DND-41 (cell line): ENCODE results near the gene H6PD.

Experiments
- ATAC-seq: fragments of 200-7000 bp; cut with Tn5 transposase; 3 replicates; pipeline ENCODE4 v1.9.1; 2021; ENCODE audit warnings: low read depth; ENCODE audit not compliant: insufficient read depth
- DNase-seq: peaks from one replicate; pipeline ENCODE4 v3.0.0-alpha.2; 2020
- H2AFZ ChIP-seq: 2 replicates; pipeline ENCODE4 v1.6.0; 2012; ENCODE audit warnings: low read depth, low read length
- H3K27ac ChIP-seq: 2 replicates; pipeline ENCODE4 v1.5.1; 2012; ENCODE audit warnings: low read length, inconsistent platforms
- H3K27me3 ChIP-seq: fragments of 200-600 bp; sonication (generic); 2 replicates; pipeline ENCODE4 v1.6.0; 2012; ENCODE audit warnings: low read length, mild to moderate bottlenecking, inconsistent platforms; ENCODE audit not compliant: insufficient read depth, poor library complexity
- H3K36me3 ChIP-seq: 2 replicates; pipeline ENCODE4 v1.5.1; 2012; ENCODE audit warnings: low read length, inconsistent platforms; ENCODE audit not compliant: insufficient read depth
- H3K4me1 ChIP-seq: 2 replicates; pipeline ENCODE4 v1.5.1; 2012; ENCODE audit warnings: mild to moderate bottlenecking, low read length; ENCODE audit not compliant: insufficient read depth
- H3K4me2 ChIP-seq: 2 replicates; pipeline ENCODE4 v1.6.0; 2012; ENCODE audit warnings: mild to moderate bottlenecking, moderate library complexity, low read length, inconsistent platforms; ENCODE audit not compliant: insufficient read depth
- H3K4me3 ChIP-seq, 2 experiments: fragments of 200-600 bp in 1 of 2; shearing (Covaris generic) in 1 of 2; 2 replicates each; pipeline ENCODE4 v1.5.1; 2012 to 2016; ENCODE audit warnings: inconsistent platforms in 2 of 2, low read length in 2 of 2, mild to moderate bottlenecking in 2 of 2, low read depth in 1 of 2, moderate library complexity in 1 of 2
- H3K79me2 ChIP-seq: 2 replicates; pipeline ENCODE4 v1.6.0; 2012; ENCODE audit warnings: low read length, inconsistent platforms; ENCODE audit not compliant: insufficient read depth
- H3K9ac ChIP-seq: 2 replicates; pipeline ENCODE4 v1.6.0; 2012; ENCODE audit warnings: low read depth, mild to moderate bottlenecking, inconsistent platforms, low read length, moderate library complexity
- H3K9me3 ChIP-seq: 2 replicates; pipeline ENCODE4 v1.5.1; 2012; ENCODE audit warnings: low read length, moderate library complexity, mild to moderate bottlenecking, inconsistent platforms; ENCODE audit not compliant: insufficient read depth, severe bottlenecking
- H4K20me1 ChIP-seq: 2 replicates; pipeline ENCODE4 v1.6.0; 2012; ENCODE audit warnings: low read length; ENCODE audit not compliant: insufficient read depth
- EZH2 ChIP-seq: IDR thresholded peaks from 3 replicates; pipeline ENCODE4 v1.6.1; 2012; ENCODE audit warnings: borderline replicate concordance, low read depth, mild to moderate bottlenecking, moderate library complexity, low read length, inconsistent platforms; ENCODE audit not compliant: severe bottlenecking
- TF ChIP-seq, protein P1 (sequence below): IDR thresholded peaks from 2 replicates; pipeline ENCODE4 v1.5.1; 2012; ENCODE audit warnings: borderline replicate concordance, low read length, moderate library complexity, mild to moderate bottlenecking; ENCODE audit not compliant: poor library complexity, severe bottlenecking; ENCODE audit errors: extremely low read depth

The H6PD gene

DNA sequence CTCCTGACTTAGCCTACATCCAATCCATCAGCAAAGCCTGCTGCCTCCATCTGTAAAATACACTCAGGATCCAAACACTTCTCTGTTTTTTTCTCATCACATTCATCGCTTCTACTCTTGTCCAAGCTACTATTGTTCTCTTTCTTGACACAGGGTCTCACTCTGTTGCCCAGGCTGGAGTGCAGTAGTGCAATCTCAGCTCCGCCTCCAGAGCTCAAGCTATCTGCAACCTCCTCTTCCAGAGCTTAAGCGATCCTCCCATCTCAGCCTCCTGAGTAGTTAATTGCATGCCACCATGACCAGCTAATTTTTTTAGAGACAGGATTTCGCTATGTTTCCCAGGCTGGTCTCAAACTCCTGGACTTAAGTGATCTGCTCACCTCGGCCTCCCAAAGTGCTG lies 44.3 kb upstream of the H6PD start:
- H4K20me1 ChIP-seq: no peaks in the 10 kb centered on the region
- no peak overlapping the region for H3K27ac ChIP-seq
- peaks cover 9% of the 10 kb centered on the region for H3K27me3 ChIP-seq
- no peak overlapping the region for H3K9ac ChIP-seq
- no peaks in the 10 kb centered on the region for H3K79me2 ChIP-seq
- no peak overlapping the region for H3K4me3 ChIP-seq
- H2AFZ ChIP-seq: no peak overlapping the region
- ATAC-seq: no peak
- H3K9me3 ChIP-seq: no peaks in the 10 kb centered on the region
- DNase-seq: no peak
- no peak for TF ChIP-seq EZH2
- no peak overlapping the region for H3K4me2 ChIP-seq
- no peaks in the 10 kb centered on the region for H3K4me1 ChIP-seq
- no peaks in the 10 kb centered on the region for H3K36me3 ChIP-seq

DNA sequence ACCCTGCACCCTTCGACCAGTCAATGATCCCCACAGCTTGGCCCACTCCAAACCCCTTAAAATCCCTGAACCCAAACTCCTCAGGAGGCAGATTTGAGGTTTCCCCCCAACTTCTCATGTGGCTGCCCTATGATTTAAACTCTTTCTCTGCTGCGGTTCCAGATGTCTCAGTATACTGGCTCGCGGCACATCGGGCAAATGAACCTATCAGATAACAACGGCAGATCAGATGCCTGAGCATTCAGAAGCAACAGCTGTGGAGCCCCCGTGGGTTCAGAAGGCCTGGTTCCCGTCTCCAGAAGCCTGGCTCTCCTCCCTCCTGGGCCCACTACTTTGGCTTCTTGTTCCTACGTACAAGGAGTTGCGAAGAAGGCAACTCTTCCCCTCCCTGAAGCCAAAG lies 43.3 kb upstream of the H6PD start:
- Histone ChIP-seq H3K36me3 (no peaks in the 10 kb centered on the region), H3K27me3 (peaks cover 9% of the 10 kb centered on the region), H3K27ac (no peak overlapping the region), H4K20me1 (no peaks in the 10 kb centered on the region), H3K4me2 (no peak overlapping the region), H3K4me3 (no peak overlapping the region), H3K9me3 (no peaks in the 10 kb centered on the region), H3K4me1 (no peaks in the 10 kb centered on the region), H2AFZ (no peak overlapping the region), H3K79me2 (no peaks in the 10 kb centered on the region), H3K9ac (no peak overlapping the region)
- peak; percentile 85 for ATAC-seq
- peak; percentile 59 for DNase-seq
- TF ChIP-seq, protein P1, sequence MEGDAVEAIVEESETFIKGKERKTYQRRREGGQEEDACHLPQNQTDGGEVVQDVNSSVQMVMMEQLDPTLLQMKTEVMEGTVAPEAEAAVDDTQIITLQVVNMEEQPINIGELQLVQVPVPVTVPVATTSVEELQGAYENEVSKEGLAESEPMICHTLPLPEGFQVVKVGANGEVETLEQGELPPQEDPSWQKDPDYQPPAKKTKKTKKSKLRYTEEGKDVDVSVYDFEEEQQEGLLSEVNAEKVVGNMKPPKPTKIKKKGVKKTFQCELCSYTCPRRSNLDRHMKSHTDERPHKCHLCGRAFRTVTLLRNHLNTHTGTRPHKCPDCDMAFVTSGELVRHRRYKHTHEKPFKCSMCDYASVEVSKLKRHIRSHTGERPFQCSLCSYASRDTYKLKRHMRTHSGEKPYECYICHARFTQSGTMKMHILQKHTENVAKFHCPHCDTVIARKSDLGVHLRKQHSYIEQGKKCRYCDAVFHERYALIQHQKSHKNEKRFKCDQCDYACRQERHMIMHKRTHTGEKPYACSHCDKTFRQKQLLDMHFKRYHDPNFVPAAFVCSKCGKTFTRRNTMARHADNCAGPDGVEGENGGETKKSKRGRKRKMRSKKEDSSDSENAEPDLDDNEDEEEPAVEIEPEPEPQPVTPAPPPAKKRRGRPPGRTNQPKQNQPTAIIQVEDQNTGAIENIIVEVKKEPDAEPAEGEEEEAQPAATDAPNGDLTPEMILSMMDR: no peak
- no peak for TF ChIP-seq EZH2

DNA sequence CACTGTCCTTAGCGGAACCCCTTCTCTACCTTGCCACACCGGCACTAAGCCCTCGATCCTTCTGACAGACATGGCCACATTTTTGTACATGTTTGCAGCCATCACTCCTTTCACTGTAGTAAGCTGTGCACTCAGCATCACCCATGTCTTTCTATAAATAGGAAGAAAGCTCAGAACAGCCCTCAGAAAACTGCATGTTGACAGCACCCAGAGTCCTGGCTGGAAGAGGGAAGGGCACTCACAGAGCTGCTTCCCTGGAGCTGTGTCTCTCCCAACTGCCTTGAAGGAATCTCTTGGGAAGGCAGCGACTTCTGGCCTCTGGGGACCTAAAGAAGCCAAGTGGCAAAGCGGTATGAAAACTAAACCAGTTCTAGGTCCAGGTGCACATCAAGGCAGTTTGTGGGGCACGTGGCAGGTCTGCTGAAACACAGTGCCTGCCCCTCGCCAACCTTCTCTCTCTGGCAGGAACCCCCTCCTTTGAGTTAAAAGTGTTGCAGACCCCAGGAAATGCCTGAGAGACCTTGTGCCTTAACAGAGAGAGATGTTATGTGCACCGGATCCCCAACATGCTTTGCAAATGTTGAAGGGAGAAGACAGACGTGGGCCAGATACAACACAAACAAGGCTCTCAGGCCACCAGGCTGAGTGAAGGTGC lies 41.9 kb upstream of the H6PD start:
- Histone ChIP-seq H3K27me3 (peaks cover 9% of the 10 kb centered on the region), H3K36me3 (no peaks in the 10 kb centered on the region), H4K20me1 (no peaks in the 10 kb centered on the region), H3K79me2 (no peaks in the 10 kb centered on the region), H3K4me2 (no peak overlapping the region), H3K4me3 (no peak overlapping the region), H3K27ac (no peak overlapping the region), H3K9ac (no peak overlapping the region), H3K9me3 (no peaks in the 10 kb centered on the region), H2AFZ (no peak overlapping the region), H3K4me1 (no peaks in the 10 kb centered on the region)
- DNase-seq: peak; percentile 26
- peak; percentile 32; the same call in 1 of the 3 replicates for ATAC-seq
- TF ChIP-seq, protein P1: no peak
- no peak for TF ChIP-seq EZH2

DNA sequence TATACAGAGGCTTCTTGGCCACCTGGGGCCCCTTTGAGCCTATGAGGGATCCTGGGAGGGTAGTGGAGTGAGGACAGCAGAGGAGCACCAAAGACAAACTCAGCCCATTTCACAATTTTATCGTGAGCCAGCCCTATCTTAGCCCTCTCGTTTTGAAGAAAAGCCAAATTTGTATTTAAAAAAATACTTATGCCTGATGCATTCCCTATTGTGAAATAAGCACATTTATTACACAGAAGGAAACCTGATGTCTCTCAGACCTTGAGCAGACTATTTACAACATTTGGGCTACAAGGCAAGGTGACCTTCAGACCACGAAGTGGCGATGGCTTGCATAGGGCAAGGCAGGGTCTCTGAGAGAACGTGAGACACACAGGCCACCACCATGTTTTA lies 41.3 kb upstream of the H6PD start:
- H3K4me2 ChIP-seq: no peak overlapping the region
- H4K20me1 ChIP-seq: no peaks in the 10 kb centered on the region
- TF ChIP-seq, protein P1: no peak
- no peak for TF ChIP-seq EZH2
- no peak overlapping the region for H2AFZ ChIP-seq
- peaks cover 9% of the 10 kb centered on the region for H3K27me3 ChIP-seq
- DNase-seq (no peak), ATAC-seq (no peak)
- H3K9ac ChIP-seq: no peak overlapping the region
- no peak overlapping the region for H3K27ac ChIP-seq
- no peaks in the 10 kb centered on the region for H3K4me1 ChIP-seq
- no peaks in the 10 kb centered on the region for H3K9me3 ChIP-seq
- H3K36me3 ChIP-seq: no peaks in the 10 kb centered on the region
- H3K79me2 ChIP-seq: no peaks in the 10 kb centered on the region
- no peak overlapping the region for H3K4me3 ChIP-seq
